B cell (primary cell): Measurements from ENCODE around the gene PDZD8. TPM values are rescaled to one million over a fixed set of nuclear protein-coding genes. Genes with fewer than 3 reads are reported as not detected.

ENCODE experiments used
- ATAC-seq: fragments of 200-7000 bp; cut with Tn5 transposase; one replicate; pipeline ENCODE4 v1.10.0; 2021; ENCODE audit warnings: low read depth, mild to moderate bottlenecking, moderate number of reproducible peaks, moderate library complexity
- CTCF ChIA-PET: fragments of 350-600 bp; sonication (Branson Sonifier 250); formaldehyde crosslinking; loops from one replicate; lab custom pipeline; 2021; ENCODE audit warnings: antibody characterized with exemption, inconsistent platforms; lab: Charles Lee
- POLR2A ChIA-PET: fragments of 350-600 bp; sonication (Branson Sonifier 250); formaldehyde crosslinking; loops from one replicate; lab custom pipeline; 2021; ENCODE audit warnings: antibody characterized with exemption; lab: Charles Lee
- DNase-seq: peaks from one replicate; pipeline ENCODE4 v3.0.0; 2013
- H2AFZ ChIP-seq: 2 replicates; pipeline ENCODE4 v1.6.1; 2012; ENCODE audit warnings: mild to moderate bottlenecking, low read depth, low read length; ENCODE audit not compliant: insufficient read depth, poor library complexity, severe bottlenecking
- H3K27ac ChIP-seq, 2 donors: 1 replicate in 1 of 2; 2 replicates in 1 of 2; pipeline ENCODE4 v1.5.1; 2012 to 2013; ENCODE audit warnings: low read length in 2 of 2, mild to moderate bottlenecking in 2 of 2, moderate library complexity in 1 of 2
- H3K27me3 ChIP-seq, 4 experiments: fragments of 200-600 bp in 1 of 4; sonication (generic) in 1 of 4; replicated peaks in 1 of 4; 1 replicate in 2 of 4; 2 replicates in 2 of 4; pipeline versions ENCODE4 v1.6.1 to v1.7.0; 2013 to 2016; ENCODE audit warnings: low read length in 3 of 4, mild to moderate bottlenecking in 2 of 4, mixed read lengths in 1 of 4, moderate library complexity in 1 of 4; ENCODE audit not compliant: insufficient read depth in 4 of 4, control insufficient read depth in 3 of 4; ENCODE audit errors: control extremely low read depth in 1 of 4
- H3K36me3 ChIP-seq, 2 experiments: replicated peaks in 1 of 2; 1 replicate in 1 of 2; 2 replicates in 1 of 2; pipeline versions ENCODE4 v1.6.1 to v1.7.1; 2013; ENCODE audit warnings: low read length in 1 of 2; ENCODE audit not compliant: insufficient read depth in 2 of 2, control insufficient read depth in 1 of 2; ENCODE audit errors: control extremely low read depth in 1 of 2, extremely low read depth in 1 of 2
- H3K4me1 ChIP-seq, 2 donors: fragments of 200-600 bp in 1 of 2; sonication (generic) in 1 of 2; 1 replicate in 1 of 2; 2 replicates in 1 of 2; pipeline versions ENCODE4 v1.5.1 to v1.6.1; 2013 to 2017; ENCODE audit warnings: low read length in 2 of 2; ENCODE audit not compliant: control insufficient read depth in 2 of 2, insufficient read depth in 2 of 2
- H3K4me2 ChIP-seq: replicated peaks from 2 replicates; pipeline ENCODE3; 2012; ENCODE audit warnings: mild to moderate bottlenecking, low read depth, low read length; ENCODE audit not compliant: poor library complexity, severe bottlenecking
- H3K4me3 ChIP-seq, 5 experiments: fragments of 200-600 bp in 1 of 5; sonication (generic) in 1 of 5; 1 replicate in 3 of 5; 2 replicates in 2 of 5; pipeline versions ENCODE4 v1.5.1 to v1.7.0; 2011 to 2016; ENCODE audit warnings: low read length in 4 of 5, mild to moderate bottlenecking in 4 of 5, low read depth in 2 of 5, control low read depth in 1 of 5, moderate library complexity in 1 of 5; ENCODE audit not compliant: insufficient read depth in 1 of 5; ENCODE audit errors: control extremely low read depth in 1 of 5, extremely low read depth in 1 of 5
- H3K79me2 ChIP-seq: fragments of 200-600 bp; sonication (generic); one replicate; pipeline ENCODE4 v1.6.0; 2016; ENCODE audit warnings: low read length; ENCODE audit not compliant: control insufficient read depth, insufficient read depth
- H3K9ac ChIP-seq: fragments of 200-600 bp; sonication (generic); 2 replicates; pipeline ENCODE4 v1.6.1; 2017; ENCODE audit warnings: mild to moderate bottlenecking, low read length, moderate library complexity
- H3K9me3 ChIP-seq, 3 donors: one replicate each; pipeline versions ENCODE4 v1.6.1 to v1.7.1; 2013; ENCODE audit warnings: low read length in 2 of 3; ENCODE audit not compliant: control insufficient read depth in 2 of 3, insufficient read depth in 1 of 3; ENCODE audit errors: control extremely low read depth in 1 of 3
- H4K20me1 ChIP-seq: 2 replicates; pipeline ENCODE4 v1.6.0; 2012; ENCODE audit warnings: mild to moderate bottlenecking, low read length; ENCODE audit not compliant: insufficient read depth, control insufficient read depth, poor library complexity, severe bottlenecking
- H3K27ac Mint-ChIP-seq: one replicate; pipeline ENCODE4 v1.8.0; 2021; ENCODE audit warnings: mixed read lengths
- H3K27me3 Mint-ChIP-seq: one replicate; pipeline ENCODE4 v1.8.0; 2021; ENCODE audit warnings: mixed read lengths
- H3K4me1 Mint-ChIP-seq: one replicate; pipeline ENCODE4 v1.8.0; 2021; ENCODE audit warnings: mixed read lengths
- H3K4me3 Mint-ChIP-seq: one replicate; pipeline ENCODE4 v1.8.0; 2021; ENCODE audit warnings: mixed read lengths
- H3K9me3 Mint-ChIP-seq: one replicate; pipeline ENCODE4 v1.8.0; 2022; ENCODE audit warnings: mixed read lengths; ENCODE audit not compliant: insufficient read depth
- CTCF ChIP-seq: fragments of 200-600 bp; IDR thresholded peaks from one replicate; pipeline ENCODE4 v1.8.0; 2022; ENCODE audit warnings: antibody characterized with exemption, mild to moderate bottlenecking
- EZH2 ChIP-seq: IDR thresholded peaks from 2 replicates; pipeline ENCODE4 v1.6.1; 2012; ENCODE audit warnings: borderline replicate concordance, low read depth, mild to moderate bottlenecking, moderate library complexity, low read length; ENCODE audit not compliant: insufficient read depth, poor library complexity, severe bottlenecking
- WGBS: methylation state at CpG from one replicate; pipeline ENCODE4 v1.1.5; 2013; ENCODE audit warnings: missing lambda C conversion rate; ENCODE audit not compliant: insufficient coverage; 5-methylcytosine and 5-hydroxymethylcytosine counted together
- intact Hi-C: fragments of 100-400 bp; cut with micrococcal nuclease; formaldehyde crosslinking; loops from one replicate; pipeline ENCODE4 v1.10.0; 2022
- polyA plus RNA-seq: library from polyadenylated mRNA; depleted of rRNA; stranded (reverse); fragments of >200 nt; gene quantifications from 2 replicates; pipeline ENCODE4 v1.2.3, GENCODE V29; 2012
- total RNA-seq, 2 donors: library from RNA; stranded (reverse); fragments of 120-200 nt in 1 of 2; gene quantifications; 1 replicate in 1 of 2; 2 replicates in 1 of 2; pipeline versions ENCODE4 v1.2.3 to v1.2.4, GENCODE V29; 2013 to 2022

Gene PDZD8
- total and polyA plus RNA-seq, 2 donors (not counting 1 experiment from before 2014, with no cell fraction given) = 4.9 to 13.2 TPM

- Mint-ChIP-seq H3K4me3 (no peak overlapping the region), H3K4me1 (no peaks in the 10 kb centered on the region), H3K9me3 (no peaks in the 10 kb centered on the region), H3K27ac (no peak overlapping the region), H3K27me3 (peaks cover 30% of the 10 kb centered on the region)
- Histone ChIP-seq H3K9ac (no peak overlapping the region), H3K27me3 (peaks cover 0 to 16% (median 0%) of the 10 kb centered on the region in 4 experiments), H3K27ac (no peak overlapping the region), H3K9me3 (no peaks in the 10 kb centered on the region), H2AFZ (no peak overlapping the region), H3K79me2 (no peaks in the 10 kb centered on the region), H3K36me3 (no peaks in the 10 kb centered on the region), H3K4me3 (no peak overlapping the region), H3K4me1 (no peaks in the 10 kb centered on the region), H3K4me2 (no peak overlapping the region), H4K20me1 (no peaks in the 10 kb centered on the region)
- ChIA-PET CTCF (interaction anchor here (0.6 kb wide), 1 partner anchor 48 kb away, joined by 5 read pairs; no protein-coding TSS in a partner anchor), POLR2A (no interaction called here)
- intact Hi-C loops = no loop called here
- 50% methylated on average over 1 of the region's 1 CpG for WGBS
- TF ChIP-seq EZH2 = no peak
- TF ChIP-seq CTCF = no peak
- ATAC-seq = no peak
- no peak for DNase-seq
Measured at GRCh38 chr10:117413928-117414618, 38.8 kb upstream of the PDZD8 start.

- H3K27me3 ChIP-seq = peaks cover 0 to 9% (median 0%) of the 10 kb centered on the region in 4 experiments
- H3K4me3 ChIP-seq = no peak overlapping the region
- H4K20me1 ChIP-seq = no peaks in the 10 kb centered on the region
- no peak overlapping the region for H3K4me3 Mint-ChIP-seq
- POLR2A ChIA-PET = no interaction called here
- H3K9me3 ChIP-seq = no peaks in the 10 kb centered on the region
- 85% methylated on average over 5 of the region's 5 CpGs for WGBS
- no peak overlapping the region for H3K9ac ChIP-seq
- CTCF ChIA-PET = interaction anchor here (1.5 kb wide), 1 partner anchor 19 kb away, joined by 3 read pairs; no protein-coding TSS in a partner anchor
- no peaks in the 10 kb centered on the region for H3K9me3 Mint-ChIP-seq
- no peaks in the 10 kb centered on the region for H3K4me1 ChIP-seq
- no peaks in the 10 kb centered on the region for H3K36me3 ChIP-seq
- DNase-seq (no peak), ATAC-seq (no peak)
- no peak overlapping the region for H3K27ac Mint-ChIP-seq
- peaks cover 28% of the 10 kb centered on the region for H3K27me3 Mint-ChIP-seq
- intact Hi-C loops = no loop called here
- TF ChIP-seq CTCF = no peak
- no peak overlapping the region for H3K4me2 ChIP-seq
- H2AFZ ChIP-seq = no peak overlapping the region
- no peaks in the 10 kb centered on the region for H3K4me1 Mint-ChIP-seq
- no peak overlapping the region for H3K27ac ChIP-seq
- no peaks in the 10 kb centered on the region for H3K79me2 ChIP-seq
Measured at GRCh38 chr10:117412469-117413010, 37.3 kb upstream of the PDZD8 start.
